HG02678 (cell line): Measurements from ENCODE around the gene LTK.
"Not testable (repeated sequence)": the region's sequence is repeated elsewhere in the genome, so short reads cannot be mapped to it uniquely, and the experiment has no call there.

Experiments used
- ATAC-seq: cut with Tn5 transposase; IDR thresholded peaks from one replicate; pipeline ENCODE4 v1.9.1; 2021; ENCODE audit warnings: mild to moderate bottlenecking, moderate library complexity; ENCODE audit not compliant: unreplicated experiment

LTK gene

DNA sequence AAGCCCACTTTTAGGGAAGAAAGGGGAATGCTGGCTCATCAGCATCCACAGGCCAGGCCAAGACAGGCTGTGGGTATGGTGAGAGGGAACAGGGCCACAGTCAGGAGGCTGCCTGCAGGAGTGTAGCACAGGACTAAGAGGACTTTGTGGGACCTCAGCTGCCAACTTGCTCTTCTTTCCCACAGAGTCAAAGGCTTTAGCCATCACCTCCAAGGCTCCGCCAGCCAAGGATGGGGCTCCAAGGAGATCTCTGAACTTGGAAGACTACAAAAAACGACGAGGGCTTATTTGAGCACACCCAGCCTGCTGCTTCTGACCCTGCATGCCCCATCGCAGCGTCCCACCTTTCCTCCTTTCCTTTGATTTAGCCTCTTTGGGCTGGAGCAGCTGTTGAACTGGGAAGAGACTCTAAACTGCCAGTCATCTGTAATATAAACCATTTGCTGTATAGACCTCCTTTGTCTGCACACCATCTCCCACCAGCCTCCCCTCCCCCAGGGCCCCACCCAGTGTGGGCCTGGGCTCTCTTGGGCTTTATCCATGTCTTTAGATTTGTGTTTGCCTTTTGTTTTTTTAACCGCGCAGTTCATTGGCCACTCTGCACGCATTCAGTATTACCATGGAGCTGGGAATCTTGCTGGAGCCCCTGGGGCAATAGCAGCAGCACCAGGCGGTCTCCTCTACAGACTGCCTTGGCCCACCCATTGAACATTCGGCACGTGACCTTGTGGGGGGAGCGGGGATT lies 33.1 kb downstream of the LTK start:
- ATAC-seq, result no peak

DNA sequence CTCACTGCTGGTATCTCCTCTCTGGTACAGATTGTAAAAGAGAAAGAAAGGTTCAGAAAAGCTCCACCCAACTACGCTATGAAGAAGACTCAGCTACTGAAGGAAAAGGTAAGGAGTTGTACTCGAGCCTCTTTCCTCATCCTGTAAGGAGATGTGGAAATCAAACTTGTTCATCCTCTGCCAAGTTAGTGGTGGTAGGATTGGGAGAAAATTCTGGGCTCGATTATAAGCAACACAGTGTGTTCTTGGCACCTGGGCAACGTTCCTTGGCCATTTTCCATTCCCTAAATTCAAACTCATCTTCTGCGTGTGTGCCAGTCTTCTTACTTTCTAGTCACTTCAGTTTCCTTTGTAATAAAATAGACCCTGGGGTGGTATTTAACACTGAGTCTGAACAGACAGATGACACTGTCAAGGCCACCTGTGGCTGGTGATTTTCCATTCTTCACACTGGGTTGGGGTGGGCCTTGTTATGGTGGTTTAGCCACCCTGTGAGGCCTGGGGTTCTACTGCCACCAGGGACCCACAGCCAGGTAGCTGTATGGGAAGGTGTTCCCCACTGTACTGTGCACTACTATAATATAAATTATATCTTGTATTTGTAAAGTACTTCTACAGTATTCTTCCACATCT lies 37.1 kb downstream of the LTK start:
- no peak for ATAC-seq

DNA sequence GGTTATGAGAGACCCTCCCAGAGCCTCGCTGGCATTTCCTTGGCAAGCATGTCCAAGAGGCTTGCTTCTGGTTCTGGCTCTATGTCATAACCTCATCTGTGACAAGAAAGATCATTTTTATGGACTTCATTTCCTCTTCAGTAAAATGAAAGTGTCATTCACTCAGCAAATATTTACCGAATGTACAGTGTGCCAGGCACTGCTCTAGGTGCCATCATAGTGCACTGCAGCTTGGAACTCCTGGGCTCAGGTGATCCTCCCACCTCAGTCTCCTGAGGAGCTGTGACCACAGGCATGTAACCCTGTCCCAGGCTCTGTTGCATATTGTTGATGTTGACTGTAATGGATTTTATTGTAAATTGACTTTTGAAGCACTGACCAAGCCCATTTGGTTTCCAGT lies 38.7 kb downstream of the LTK start:
- ATAC-seq, result no peak

DNA sequence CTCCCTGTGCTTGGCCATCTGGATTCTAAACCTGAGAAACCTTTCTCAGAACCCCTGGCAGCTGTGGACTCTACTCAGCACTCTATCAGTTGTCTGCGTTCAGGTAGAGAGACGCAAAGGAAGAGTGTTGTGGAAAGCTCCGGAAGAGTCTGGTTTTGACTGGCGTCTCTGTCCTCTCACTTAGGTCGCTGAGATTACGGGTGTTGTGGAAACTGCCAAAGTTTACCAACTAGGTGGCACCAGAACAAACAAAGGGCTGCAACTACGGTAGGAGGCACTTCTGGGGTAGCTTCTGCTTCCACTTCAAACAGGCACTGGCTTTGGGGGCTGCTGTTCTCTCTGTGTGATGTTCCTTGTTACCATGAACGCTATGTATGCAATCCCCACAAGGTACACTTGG lies 39.2 kb downstream of the LTK start:
- ATAC-seq, result no peak

DNA sequence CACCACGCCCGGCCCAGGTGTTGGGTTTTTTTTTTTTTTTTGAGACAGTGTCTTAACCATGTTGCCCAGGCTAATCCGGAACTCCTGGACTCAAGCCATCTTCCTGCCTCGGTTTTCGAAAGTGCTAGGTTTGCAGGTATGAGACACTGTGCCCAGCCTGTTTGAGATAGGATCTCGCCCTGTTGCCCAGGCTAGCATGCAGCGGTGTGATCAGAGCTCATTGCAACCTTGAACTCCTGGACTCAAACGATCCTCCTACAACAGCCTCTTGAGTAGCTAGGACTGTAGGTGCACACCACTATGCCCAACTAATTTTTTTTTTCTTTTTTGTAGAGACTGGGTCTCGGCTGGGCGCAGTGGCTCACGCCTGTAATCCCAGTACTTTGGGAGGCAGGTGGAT lies 40.2 kb downstream of the LTK start:
- ATAC-seq, result no peak

DNA sequence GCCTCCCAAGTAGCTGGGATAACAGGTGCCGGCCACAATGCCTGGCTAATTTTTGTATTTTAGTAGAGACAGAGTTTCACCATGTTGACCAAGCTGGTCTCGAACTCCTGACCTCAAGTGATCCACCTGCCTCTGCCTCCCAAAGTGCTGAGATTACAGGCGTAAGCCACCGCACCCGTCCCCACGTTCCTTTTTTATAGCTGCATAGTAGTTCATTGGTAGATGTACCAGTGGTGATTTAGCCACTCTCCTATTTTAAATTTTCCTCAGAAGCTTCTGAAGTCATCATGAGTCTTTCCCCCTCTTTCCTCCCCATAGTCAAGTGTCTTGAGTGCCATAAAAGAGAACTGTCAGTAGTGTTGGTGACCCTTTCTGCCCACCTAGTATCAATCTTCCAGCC lies 44.0 kb downstream of the LTK start:
- not testable (repeated sequence) for ATAC-seq

DNA sequence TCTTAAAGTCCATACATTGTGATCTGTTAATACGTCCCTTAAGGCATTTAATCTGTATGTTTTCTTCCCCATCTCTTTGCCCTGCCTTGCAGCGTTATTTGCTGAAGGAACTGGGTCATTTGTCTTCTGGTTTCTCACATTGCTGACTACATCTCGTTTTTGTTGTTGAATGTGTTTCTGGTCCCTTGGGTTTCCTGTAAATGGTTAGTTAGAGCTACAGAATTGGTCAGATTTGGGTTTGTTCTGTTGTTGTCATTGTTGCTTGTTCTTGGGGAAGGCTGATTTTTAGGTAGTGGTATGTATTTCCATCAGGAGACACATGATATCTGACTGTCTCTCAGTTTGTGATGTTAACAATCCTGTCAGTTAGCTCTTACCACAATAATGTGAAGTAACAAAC lies 46.9 kb downstream of the LTK start:
- no peak for ATAC-seq

DNA sequence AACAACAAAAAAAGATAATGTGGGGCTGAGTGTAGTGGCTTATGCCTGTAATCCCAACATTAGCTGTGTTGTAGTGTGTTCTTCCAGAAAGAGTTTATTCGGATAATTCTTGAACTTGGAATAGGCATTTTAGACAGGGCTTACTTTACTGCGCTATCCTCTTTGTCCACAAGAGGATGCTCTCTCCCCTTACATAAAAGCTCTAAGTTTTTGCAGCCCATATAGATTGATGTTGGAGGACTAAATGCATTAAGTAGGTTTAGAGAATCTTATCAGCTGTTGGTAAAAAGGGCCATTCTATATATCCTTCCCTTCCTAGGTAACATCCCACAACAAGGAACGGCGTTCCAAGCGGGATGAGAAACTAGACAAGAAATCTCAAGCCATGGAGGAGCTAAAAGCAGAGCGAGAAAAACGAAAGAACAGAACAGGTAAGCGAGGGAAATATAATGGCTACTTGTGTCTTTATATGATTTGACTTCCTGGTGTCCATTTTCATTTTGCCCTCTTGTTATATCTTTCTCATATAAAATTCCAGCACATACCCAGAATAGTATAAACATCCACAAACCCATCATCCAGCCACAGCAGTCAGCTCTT lies 47.7 kb downstream of the LTK start:
- ATAC-seq, result no peak

DNA sequence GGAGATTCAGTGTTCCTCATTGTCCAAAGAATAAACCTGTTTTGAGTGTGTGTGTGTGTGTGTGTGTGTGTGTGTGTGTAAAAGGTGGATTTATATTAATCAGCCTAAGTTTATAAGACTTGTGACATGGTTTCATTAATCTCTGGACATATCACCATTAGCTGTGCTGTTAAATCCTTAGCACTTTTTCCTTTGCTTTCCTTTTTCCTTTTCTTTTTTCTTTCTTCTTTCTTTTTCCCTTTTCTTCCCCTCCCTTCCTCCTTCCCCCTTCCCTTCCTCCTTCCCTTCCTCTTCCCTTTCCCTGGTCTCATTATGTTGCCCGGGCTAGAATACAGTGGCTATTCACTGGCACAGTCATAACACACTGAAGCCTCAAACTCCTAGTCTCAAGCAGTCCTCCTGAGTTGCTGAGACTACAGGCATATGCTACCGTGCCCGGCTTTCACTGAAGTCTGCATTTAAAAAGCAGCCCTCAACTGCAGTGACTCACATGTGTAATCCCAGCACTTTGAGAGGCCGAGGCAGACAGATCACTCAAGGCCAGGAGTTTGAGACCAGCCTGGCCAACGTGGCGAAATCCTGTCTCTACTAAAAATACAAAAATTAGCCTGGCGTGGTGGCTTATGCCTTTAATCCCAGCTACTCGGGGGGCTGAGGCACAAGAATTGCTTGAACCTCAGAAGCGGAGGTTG lies 48.6 kb downstream of the LTK start:
- no peak for ATAC-seq

DNA sequence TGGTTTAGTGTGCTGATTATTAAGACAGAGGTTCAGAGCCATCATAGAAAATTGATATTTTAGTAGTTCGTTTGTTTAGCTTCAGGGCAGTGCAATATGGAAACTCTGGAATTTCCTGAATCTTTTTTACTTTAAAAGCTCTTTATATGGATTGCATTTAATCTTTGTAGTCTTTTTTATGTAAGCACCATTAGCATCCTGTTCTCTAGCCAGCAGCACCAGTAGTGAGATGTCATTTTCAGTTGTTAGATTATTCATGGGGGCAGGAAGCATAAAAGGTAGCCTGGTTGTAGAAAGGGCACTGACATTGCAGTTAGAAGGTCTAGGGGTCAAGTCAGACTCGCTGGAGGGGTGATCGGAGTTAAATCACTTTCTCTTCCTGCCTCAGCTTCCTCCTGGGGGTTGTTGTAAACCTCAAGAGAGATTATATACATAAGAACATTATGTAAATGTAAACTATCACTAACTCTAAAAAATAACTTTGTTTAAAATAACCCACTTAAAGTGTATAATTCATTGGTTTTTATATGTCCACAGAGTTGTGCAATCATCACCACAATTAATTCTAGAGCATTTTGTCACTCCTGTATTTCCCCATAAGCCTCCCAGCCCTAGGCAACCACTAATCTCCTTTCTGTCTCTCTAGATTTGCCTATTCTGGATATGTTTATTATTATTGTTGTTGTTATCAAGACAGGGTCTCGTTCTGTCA lies 51.4 kb downstream of the LTK start:
- ATAC-seq, result no peak
